Natural killer cell treated with Interleukin-12 subunit alpha and Interleukin-12 subunit beta and Interleukin-15 and Interleukin-18, amount 100 ng/mL, for 72 hours (primary cell): ENCODE results near the gene ANK3. TPM values are rescaled to one million over a fixed set of nuclear protein-coding genes. Genes with fewer than 3 reads are reported as not detected.
"Not testable (repeated sequence)": the region's sequence is repeated elsewhere in the genome, so short reads cannot be mapped to it uniquely, and the experiment has no call there.

ENCODE experiments used
- ATAC-seq, 2 donors: fragments of 150-1000 bp; cut with Tn5 transposase in 1 of 2; sonication (Bioruptor Pico), chemical (Tn5 transposase) in 1 of 2; 2 replicates each; pipeline ENCODE4 v1.10.0; 2021
- DNase-seq: peaks from one replicate; pipeline ENCODE4 v3.0.0; 2022; ENCODE audit warnings: low spot score
- H3K27ac Mint-ChIP-seq, 2 donors: 1 replicate in 1 of 2; 2 replicates in 1 of 2; pipeline ENCODE4 v1.8.0; 2022; ENCODE audit warnings: mixed read lengths in 2 of 2, mild to moderate bottlenecking in 1 of 2, moderate library complexity in 1 of 2
- H3K27me3 Mint-ChIP-seq, 2 donors: 1 replicate in 1 of 2; 2 replicates in 1 of 2; pipeline ENCODE4 v1.8.0; 2022; ENCODE audit warnings: mixed read lengths in 2 of 2
- H3K36me3 Mint-ChIP-seq: one replicate; pipeline ENCODE4 v1.8.0; 2022; ENCODE audit warnings: mixed read lengths
- H3K4me1 Mint-ChIP-seq, 2 donors: 1 replicate in 1 of 2; 2 replicates in 1 of 2; pipeline ENCODE4 v1.8.0; 2022; ENCODE audit warnings: low read depth in 2 of 2, mixed read lengths in 2 of 2, mild to moderate bottlenecking in 1 of 2
- H3K4me3 Mint-ChIP-seq: one replicate; pipeline ENCODE4 v1.8.0; 2022; ENCODE audit warnings: mixed read lengths
- H3K9me3 Mint-ChIP-seq: 2 replicates; pipeline ENCODE4 v1.8.0; 2022; ENCODE audit warnings: mixed read lengths
- total RNA-seq, 2 donors: library from RNA; stranded (reverse); gene quantifications; one replicate each; pipeline ENCODE4 v1.2.3, GENCODE V29; 2022

The ANK3 gene
- total RNA-seq, 2 donors from 2014 or later = 22.0 to 92.7 TPM

- Mint-ChIP-seq H3K4me1 (no peaks in the 10 kb centered on the region), H3K4me3 (no peak overlapping the region), H3K27ac (no peak overlapping the region), H3K27me3 (peaks cover 0 to 6% of the 10 kb centered on the region in 2 donors), H3K36me3 (no peaks in the 10 kb centered on the region), H3K9me3 (no peaks in the 10 kb centered on the region)
- ATAC-seq = no peak
- DNase-seq = no peak
Observed at GRCh38 chr10:60293581-60294175, 96.0 kb downstream of the ANK3 start.

- no peak for ATAC-seq
- no peak overlapping the region for H3K27ac Mint-ChIP-seq
Observed at GRCh38 chr10:60292998-60293397, 96.7 kb downstream of the ANK3 start.

GRCh38 chr10:60292536-60292935 is 97.1 kb downstream of the ANK3 start:
- H3K9me3 Mint-ChIP-seq, H3K36me3 Mint-ChIP-seq, DNase-seq, H3K4me1 Mint-ChIP-seq, H3K27ac Mint-ChIP-seq, ATAC-seq, H3K4me3 Mint-ChIP-seq: not testable (repeated sequence)
- H3K27me3 Mint-ChIP-seq = peaks cover 0 to 12% of the 10 kb centered on the region in 2 donors

More at GRCh38 chr10:60292998-60293397, 96.7 kb downstream of the ANK3 start:
- H3K4me3 Mint-ChIP-seq = no peak overlapping the region
- H3K4me1 Mint-ChIP-seq = peaks cover 0 to 5% of the 10 kb centered on the region in 2 donors
- H3K9me3 Mint-ChIP-seq = no peaks in the 10 kb centered on the region
- H3K27me3 Mint-ChIP-seq = peaks cover 0 to 11% of the 10 kb centered on the region in 2 donors
- DNase-seq = no peak
- H3K36me3 Mint-ChIP-seq = no peaks in the 10 kb centered on the region

GRCh38 chr10:60291344-60291930 is 98.2 kb downstream of the ANK3 start:
- Mint-ChIP-seq H3K27ac (no peak overlapping the region), H3K4me1 (peaks cover 0 to 5% of the 10 kb centered on the region in 2 donors), H3K27me3 (peaks cover 2 to 12% of the 10 kb centered on the region in 2 donors), H3K9me3 (no peaks in the 10 kb centered on the region), H3K4me3 (no peak overlapping the region), H3K36me3 (no peaks in the 10 kb centered on the region)
- ATAC-seq (no peak), DNase-seq (no peak)

- Mint-ChIP-seq H3K36me3 (no peaks in the 10 kb centered on the region), H3K9me3 (no peaks in the 10 kb centered on the region), H3K27me3 (peaks cover 3 to 12% of the 10 kb centered on the region in 2 donors), H3K4me1 (peaks cover 0 to 5% of the 10 kb centered on the region in 2 donors), H3K27ac (no peak overlapping the region), H3K4me3 (no peak overlapping the region)
- DNase-seq (no peak), ATAC-seq (no peak)
Observed at GRCh38 chr10:60290558-60290957, 99.1 kb downstream of the ANK3 start.

GRCh38 chr10:60289800-60290199 is 99.9 kb downstream of the ANK3 start:
- Mint-ChIP-seq H3K4me1 (peaks cover 0 to 5% of the 10 kb centered on the region in 2 donors), H3K27me3 (peaks cover 6 to 12% of the 10 kb centered on the region in 2 donors), H3K27ac (no peak overlapping the region), H3K4me3 (no peak overlapping the region), H3K36me3 (no peaks in the 10 kb centered on the region), H3K9me3 (no peaks in the 10 kb centered on the region)
- ATAC-seq (no peak), DNase-seq (no peak)

- peaks cover 6 to 11% of the 10 kb centered on the region in 2 donors for H3K27me3 Mint-ChIP-seq
- no peaks in the 10 kb centered on the region for H3K36me3 Mint-ChIP-seq
- DNase-seq = no peak
- ATAC-seq = no peak
- H3K4me1 Mint-ChIP-seq = peaks cover 0 to 5% of the 10 kb centered on the region in 2 donors
- H3K27ac Mint-ChIP-seq = no peak overlapping the region
- no peak overlapping the region for H3K4me3 Mint-ChIP-seq
- H3K9me3 Mint-ChIP-seq = no peaks in the 10 kb centered on the region
Observed at GRCh38 chr10:60288256-60288655, 101.4 kb downstream of the ANK3 start.

GRCh38 chr10:60286559-60286958 is 103.1 kb downstream of the ANK3 start:
- H3K27ac Mint-ChIP-seq = no peak overlapping the region

GRCh38 chr10:60283397-60283796 is 106.3 kb downstream of the ANK3 start:
- Mint-ChIP-seq H3K27ac (no peak overlapping the region), H3K36me3 (no peaks in the 10 kb centered on the region), H3K4me1 (peaks cover 0 to 4% of the 10 kb centered on the region in 2 donors), H3K9me3 (no peaks in the 10 kb centered on the region), H3K4me3 (no peak overlapping the region), H3K27me3 (peaks cover 5 to 6% of the 10 kb centered on the region in 2 donors)
- ATAC-seq = no peak
- DNase-seq = no peak

More at GRCh38 chr10:60286559-60286958, 103.1 kb downstream of the ANK3 start:
- H3K4me1 Mint-ChIP-seq = peaks cover 0 to 5% of the 10 kb centered on the region in 2 donors
- H3K27me3 Mint-ChIP-seq = peaks cover 6% of the 10 kb centered on the region in 2 donors
- DNase-seq (no peak), ATAC-seq (no peak)
- no peaks in the 10 kb centered on the region for H3K9me3 Mint-ChIP-seq
- no peaks in the 10 kb centered on the region for H3K36me3 Mint-ChIP-seq
- H3K4me3 Mint-ChIP-seq = no peak overlapping the region

- DNase-seq (no peak), ATAC-seq (no peak)
- Mint-ChIP-seq H3K4me3 (no peak overlapping the region), H3K9me3 (no peaks in the 10 kb centered on the region), H3K27me3 (peaks cover 0 to 6% of the 10 kb centered on the region in 2 donors), H3K4me1 (no peaks in the 10 kb centered on the region), H3K36me3 (no peaks in the 10 kb centered on the region), H3K27ac (no peak overlapping the region)
Observed at GRCh38 chr10:60282771-60283353, 106.8 kb downstream of the ANK3 start.

- H3K36me3 Mint-ChIP-seq = no peaks in the 10 kb centered on the region
- no peak for ATAC-seq
- no peaks in the 10 kb centered on the region for H3K9me3 Mint-ChIP-seq
- peaks cover 0 to 4% of the 10 kb centered on the region in 2 donors for H3K27me3 Mint-ChIP-seq
- H3K4me1 Mint-ChIP-seq = no peaks in the 10 kb centered on the region
- no peak overlapping the region for H3K4me3 Mint-ChIP-seq
- DNase-seq = no peak
- H3K27ac Mint-ChIP-seq = no peak overlapping the region
Observed at GRCh38 chr10:60281792-60282353, 107.8 kb downstream of the ANK3 start.

GRCh38 chr10:60281331-60281730 is 108.3 kb downstream of the ANK3 start:
- Mint-ChIP-seq H3K4me3 (no peak overlapping the region), H3K27ac (no peak overlapping the region), H3K36me3 (no peaks in the 10 kb centered on the region), H3K4me1 (no peaks in the 10 kb centered on the region), H3K27me3 (peaks cover 0 to 4% of the 10 kb centered on the region in 2 donors), H3K9me3 (no peaks in the 10 kb centered on the region)
- DNase-seq = no peak
- no peak for ATAC-seq

GRCh38 chr10:60280475-60280874 is 109.2 kb downstream of the ANK3 start:
- Mint-ChIP-seq H3K4me1 (no peaks in the 10 kb centered on the region), H3K4me3 (no peak overlapping the region), H3K27ac (no peak overlapping the region), H3K27me3 (peaks cover 0 to 2% of the 10 kb centered on the region in 2 donors), H3K9me3 (no peaks in the 10 kb centered on the region), H3K36me3 (no peaks in the 10 kb centered on the region)
- DNase-seq = no peak
- no peak for ATAC-seq

GRCh38 chr10:60277656-60278055 is 112.0 kb downstream of the ANK3 start:
- Mint-ChIP-seq H3K27me3 (peaks cover 0 to 3% of the 10 kb centered on the region in 2 donors), H3K9me3 (peaks cover 3% of the 10 kb centered on the region), H3K4me3 (no peak overlapping the region), H3K4me1 (no peaks in the 10 kb centered on the region), H3K27ac (no peak overlapping the region), H3K36me3 (peaks cover 7% of the 10 kb centered on the region)
- no peak for DNase-seq
- no peak for ATAC-seq
